ENCODE measurements around the gene TCL1B.
"Not testable (repeated sequence)": the region's sequence is repeated elsewhere in the genome, so short reads cannot be mapped to it uniquely, and the experiment has no call there.

The TCL1B gene

GRCh38 chr14:95703805-95704204 lies 17.6 kb downstream of the TCL1B start:
- no peak for DNase-seq (ENCODE audit: low read depth)

DNA sequence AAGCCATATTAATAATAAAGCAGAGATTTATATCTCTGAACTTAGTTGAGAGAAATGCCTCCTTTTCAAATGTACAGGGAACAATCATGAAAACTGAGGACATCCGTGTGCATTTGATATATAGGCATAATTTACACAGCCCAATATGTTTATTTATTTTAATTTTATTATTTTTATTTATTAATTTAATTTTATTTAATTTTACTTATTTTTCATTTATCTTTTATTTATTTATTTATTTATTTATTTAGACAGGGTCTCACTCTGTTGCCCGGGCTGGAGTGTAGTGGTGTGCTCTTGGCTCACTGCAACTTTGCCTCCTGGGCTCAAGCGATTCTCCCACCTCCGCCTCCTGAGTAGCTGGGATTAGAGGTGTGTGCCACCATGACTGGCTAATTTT lies 19.3 kb downstream of the TCL1B start:
- no peak for DNase-seq (ENCODE audit: low read depth)

- DNase-seq (ENCODE audit: low read depth) = no peak
Observed at GRCh38 chr14:95707327-95707726, 21.1 kb downstream of the TCL1B start.

DNA sequence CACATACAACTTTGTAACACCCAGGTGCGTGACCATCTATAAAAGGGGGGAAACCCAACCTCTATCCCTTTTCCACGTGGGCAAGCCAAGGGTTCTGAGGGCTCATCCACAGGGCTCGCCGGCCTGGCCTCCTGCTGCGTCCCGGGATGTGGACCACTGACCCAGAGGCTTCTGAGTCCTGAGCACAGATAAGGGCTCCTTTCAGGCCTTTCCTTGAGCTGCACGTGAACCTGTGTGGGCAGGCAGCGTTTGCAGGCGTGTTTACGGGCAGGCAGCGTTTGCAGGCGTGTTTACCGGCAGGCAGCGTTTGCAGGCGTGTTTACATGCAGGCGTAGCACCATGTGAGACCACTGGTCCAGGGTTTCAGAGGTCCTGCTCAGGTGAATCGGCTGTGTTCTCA lies 23.9 kb downstream of the TCL1B start:
- DNase-seq (ENCODE audit: low read depth) = no peak

- DNase-seq (ENCODE audit: low read depth) = no peak
Observed at GRCh38 chr14:95711476-95712176, 25.4 kb downstream of the TCL1B start.

DNA sequence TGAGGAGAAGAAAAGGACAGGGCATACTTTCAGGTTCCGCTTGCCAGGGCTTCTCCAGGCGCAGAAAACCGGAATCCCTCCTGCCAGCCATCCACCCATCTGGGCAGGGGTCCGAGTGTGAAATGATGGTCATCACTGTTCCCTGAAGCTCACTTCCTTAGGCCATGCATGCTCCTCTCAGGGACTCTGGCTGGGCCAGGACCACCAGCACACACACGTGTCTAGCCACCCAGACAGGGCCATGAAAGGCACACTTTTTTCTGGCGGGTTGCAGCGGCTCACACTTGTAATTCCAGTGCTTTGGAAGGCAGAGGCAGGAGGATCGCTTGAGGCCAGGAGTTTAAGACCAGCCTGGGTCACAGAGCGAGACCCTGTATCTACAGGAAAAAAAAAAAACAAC lies 26.2 kb downstream of the TCL1B start:
- DNase-seq (ENCODE audit: low read depth) = no peak

DNA sequence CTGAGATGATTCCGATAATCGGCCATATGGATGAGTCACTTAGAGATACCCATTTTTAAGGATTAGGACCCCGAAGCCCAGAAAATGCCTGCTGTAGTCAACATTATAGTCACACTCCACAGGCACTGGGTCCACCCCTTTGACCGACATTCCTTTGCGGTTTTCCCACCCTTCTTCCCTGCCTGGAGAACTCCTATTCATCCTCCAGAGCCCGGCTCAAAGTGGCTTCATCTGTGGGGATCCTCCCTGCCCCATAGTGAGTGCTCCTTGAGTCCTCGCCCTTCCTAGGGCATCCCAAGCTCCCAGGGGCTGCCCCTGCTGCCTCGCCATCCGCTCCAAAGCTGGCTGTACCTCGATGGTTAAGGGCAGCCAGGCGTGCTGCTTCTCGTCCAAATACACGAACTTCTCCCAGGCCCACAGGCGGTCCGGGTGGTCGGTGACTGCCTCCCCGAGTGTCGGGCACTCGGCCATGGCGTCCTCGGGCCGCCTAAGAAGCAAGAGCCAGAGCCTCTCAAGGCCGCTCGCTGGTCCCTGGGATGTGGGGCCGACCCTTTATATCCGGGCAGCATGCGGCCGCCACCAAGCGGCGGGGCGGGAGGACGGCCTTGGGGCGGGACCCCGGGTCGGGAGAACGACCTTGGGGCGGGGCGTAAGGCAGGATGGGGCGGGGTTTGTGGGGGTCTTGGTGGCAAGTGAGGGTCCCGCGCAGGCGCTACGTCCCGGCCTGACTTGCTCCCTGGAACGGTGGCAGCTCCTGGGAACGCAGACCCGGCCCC lies 27.6 kb downstream of the TCL1B start, which contains the start of gene TCL1A:
Gene TCL1A (minus strand): TSS at position 530 of the 776 bp plus-strand sequence. CDS start 59 bp downstream, at position 471.
- DNase-seq (ENCODE audit: low read depth) = no peak

DNA sequence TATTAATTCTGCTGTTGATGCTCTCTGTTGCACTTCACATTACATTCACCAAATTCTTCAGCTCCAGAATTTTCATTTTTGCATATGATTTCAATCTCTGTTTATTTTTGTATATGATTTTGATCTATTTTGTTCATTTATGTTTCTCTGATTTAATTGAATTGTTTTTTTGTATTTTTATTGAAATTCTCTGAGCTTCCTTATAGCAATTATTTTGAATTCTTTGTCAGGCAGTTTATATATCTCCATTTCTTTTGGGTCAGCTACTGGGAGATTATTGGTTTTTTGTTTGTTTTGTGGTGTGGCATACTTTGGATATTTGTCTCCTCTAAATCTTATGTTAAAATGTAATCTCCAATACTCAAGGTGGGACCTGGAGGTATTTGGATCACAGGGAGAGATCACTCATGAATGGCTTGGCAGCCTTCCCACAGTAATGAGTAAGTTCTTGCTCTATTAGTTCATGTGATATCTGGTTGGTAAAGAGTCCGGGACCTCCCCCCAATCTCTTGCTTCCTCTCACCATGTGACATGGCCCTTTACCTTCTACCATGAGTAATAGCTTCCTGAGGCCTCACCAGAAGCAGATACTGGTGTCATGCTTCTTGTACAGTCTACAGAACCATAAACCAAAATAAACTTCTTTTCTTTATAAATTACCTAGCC lies 36.4 kb downstream of the TCL1B start:
- no peak for DNase-seq (ENCODE audit: low read depth)

DNA sequence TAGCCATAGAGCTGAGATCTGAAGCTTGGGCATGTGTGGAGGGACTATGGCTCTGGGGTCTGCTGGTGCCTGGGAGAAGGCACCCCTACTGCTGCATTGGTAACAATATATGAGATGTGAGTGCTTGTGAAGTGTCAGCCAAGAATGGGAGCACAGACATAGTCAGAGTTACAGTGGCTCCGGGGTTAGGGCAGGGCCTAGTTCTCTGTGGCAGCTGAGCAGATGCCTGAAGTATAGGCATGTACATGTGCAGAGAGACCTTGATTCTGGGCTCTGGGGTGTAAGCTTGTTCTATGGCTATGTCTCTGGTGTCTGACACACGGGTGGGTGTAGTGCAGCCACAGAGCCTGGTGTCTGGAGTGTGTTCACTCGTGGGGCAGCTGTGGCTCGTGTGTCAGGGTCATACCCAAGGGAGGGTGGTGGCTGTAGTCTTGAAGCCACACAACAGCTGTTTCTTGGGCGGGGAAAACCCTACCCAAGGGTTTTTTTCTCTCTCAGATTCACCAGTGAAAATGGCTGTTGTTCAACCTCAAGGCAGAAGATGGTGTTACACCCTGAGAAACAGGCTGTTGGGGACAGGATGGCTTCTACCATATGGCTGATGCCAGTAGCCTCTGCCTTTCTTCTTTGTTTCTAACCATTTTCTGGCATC lies 39.6 kb downstream of the TCL1B start:
- DNase-seq (ENCODE audit: low read depth) = no peak

GRCh38 chr14:95727056-95727700 lies 41.0 kb downstream of the TCL1B start:
- DNase-seq (ENCODE audit: low read depth) = no peak

DNA sequence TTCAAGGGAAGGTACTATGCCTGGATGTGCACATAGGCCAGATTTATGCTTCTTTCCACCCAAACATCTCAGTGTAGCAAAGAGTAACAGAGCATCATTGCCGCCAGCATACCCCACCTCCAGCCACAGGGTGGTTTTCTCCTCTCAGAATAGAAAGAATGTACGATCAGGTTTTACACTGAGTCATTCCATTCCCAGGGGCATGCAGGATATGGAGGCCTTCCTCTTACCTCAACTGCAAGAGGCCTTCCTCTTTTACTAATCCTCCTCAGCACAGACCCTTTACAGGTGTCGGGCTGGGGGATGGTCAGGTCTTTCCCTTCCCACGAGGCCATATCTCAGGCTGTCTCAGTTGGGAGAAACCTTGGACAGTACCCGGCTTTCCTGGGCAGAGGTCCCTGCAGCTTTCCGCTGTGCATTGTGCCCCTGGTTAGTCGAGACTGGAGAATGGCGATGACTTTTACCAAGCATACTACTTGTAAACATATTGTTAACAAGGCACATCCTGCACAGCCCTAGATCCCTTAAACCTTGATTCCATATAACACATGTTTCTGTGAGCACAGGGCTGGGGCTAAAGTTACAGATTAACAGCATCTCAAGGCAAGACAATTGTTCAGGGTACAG lies 43.3 kb downstream of the TCL1B start:
- DNase-seq (ENCODE audit: low read depth) = not testable (repeated sequence)

DNA sequence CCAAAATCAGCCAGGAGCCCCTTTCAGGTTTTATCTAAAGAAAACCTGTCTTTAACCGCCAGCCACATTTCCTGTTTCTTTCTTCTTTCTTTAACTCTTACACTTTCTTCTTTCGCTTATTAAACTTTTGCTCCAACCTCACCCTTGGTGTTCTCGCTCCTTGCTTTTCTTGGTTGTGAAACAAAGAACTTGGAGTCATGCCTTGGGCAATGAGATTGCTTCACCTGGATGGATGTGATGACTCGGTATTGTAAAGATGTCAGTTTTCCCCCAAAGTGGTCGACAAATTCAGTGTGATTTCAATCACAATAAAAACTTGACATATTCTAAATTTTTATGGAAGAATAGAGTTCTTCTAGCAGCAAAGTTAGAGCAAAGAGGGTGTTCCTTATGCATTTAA lies 43.9 kb downstream of the TCL1B start:
- no peak for DNase-seq (ENCODE audit: low read depth)

- DNase-seq (ENCODE audit: low read depth) = no peak
Observed at GRCh38 chr14:95733212-95733611, 47.0 kb downstream of the TCL1B start.

DNA sequence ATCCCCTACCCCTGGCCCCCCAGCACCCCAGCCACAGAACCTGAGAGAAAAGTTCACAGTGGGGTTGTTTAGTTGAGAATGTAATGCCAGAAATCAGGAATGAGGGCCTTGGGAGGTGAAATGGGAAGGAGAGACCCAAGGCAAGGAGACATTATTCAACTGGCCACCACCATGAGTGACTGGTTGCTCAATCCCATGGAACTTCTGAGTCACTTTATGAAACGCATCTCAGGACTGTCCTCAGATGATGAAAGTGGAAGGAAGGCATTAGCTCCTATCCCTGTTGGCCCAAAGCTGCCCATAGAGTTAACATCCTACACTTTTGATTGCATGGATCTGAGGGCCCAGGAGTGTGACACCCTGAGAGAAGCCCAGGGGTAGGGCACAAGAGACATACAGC lies 53.1 kb downstream of the TCL1B start:
- no peak for DNase-seq (ENCODE audit: low read depth)

GRCh38 chr14:95741038-95741490 lies 54.8 kb downstream of the TCL1B start:
- DNase-seq (ENCODE audit: low read depth) = no peak

DNA sequence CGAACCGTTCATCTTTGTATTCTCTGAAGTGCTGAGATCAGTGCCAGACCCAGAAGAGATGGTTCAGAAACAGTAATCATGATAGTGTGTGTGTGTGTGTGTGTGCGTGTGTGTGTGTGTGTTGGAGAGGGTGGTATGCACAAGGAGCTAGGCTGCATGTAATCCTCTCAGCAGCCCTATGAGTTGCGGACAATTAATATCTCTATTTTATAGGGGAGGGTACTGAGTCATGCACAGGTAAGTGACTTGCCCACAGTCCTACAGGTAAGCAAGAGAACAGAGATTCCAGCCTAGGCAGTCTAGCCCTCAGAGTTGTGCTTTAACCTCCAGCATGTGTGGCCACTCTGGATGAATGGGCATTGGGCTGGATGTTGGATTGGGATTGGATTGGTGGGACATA lies 55.6 kb downstream of the TCL1B start:
- no peak for DNase-seq (ENCODE audit: low read depth)
